GM19351 (cell line): ENCODE measurements around the gene DLGAP1.
"Not testable (repeated sequence)": the region's sequence is repeated elsewhere in the genome, so short reads cannot be mapped to it uniquely, and the experiment has no call there.

Source experiments
- ATAC-seq: cut with Tn5 transposase; IDR thresholded peaks from one replicate; pipeline ENCODE4 v1.9.1; 2021; ENCODE audit warnings: mild to moderate bottlenecking, moderate library complexity; ENCODE audit not compliant: unreplicated experiment

Gene DLGAP1

DNA sequence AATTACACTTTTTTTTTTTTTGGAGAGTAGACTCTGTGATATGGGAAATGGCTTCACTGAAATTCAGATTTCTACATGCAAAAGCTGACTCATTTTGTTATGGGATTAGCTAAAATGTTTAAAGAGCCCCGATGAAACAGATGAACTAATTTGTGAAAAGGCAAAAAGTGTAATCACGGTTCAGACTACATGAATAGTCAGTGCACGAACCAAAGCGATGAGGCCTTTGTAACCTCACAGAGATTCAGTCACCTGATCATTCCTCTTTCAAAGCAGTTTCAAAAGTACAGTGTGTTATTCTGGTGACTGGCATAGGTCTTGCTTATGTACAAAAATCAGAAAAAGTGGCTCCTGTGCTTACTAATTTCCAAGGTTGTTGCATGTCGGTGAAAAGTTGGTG, 960.5 kb downstream of the DLGAP1 start:
- no peak for ATAC-seq

DNA sequence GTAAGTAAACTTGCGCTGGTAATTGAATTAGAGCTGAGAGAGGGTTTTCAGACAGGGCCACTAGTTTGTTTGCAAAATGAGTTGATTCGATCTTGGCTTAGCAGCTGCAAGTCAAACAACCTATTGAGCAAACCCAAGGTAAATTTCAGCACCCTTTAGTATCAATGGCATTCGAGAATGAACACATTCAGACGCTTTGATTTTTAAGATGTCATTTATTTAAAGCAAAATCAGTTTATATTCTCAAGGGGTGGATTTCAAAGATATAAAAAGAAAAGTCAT, 960.9 kb downstream of the DLGAP1 start:
- ATAC-seq = no peak

DNA sequence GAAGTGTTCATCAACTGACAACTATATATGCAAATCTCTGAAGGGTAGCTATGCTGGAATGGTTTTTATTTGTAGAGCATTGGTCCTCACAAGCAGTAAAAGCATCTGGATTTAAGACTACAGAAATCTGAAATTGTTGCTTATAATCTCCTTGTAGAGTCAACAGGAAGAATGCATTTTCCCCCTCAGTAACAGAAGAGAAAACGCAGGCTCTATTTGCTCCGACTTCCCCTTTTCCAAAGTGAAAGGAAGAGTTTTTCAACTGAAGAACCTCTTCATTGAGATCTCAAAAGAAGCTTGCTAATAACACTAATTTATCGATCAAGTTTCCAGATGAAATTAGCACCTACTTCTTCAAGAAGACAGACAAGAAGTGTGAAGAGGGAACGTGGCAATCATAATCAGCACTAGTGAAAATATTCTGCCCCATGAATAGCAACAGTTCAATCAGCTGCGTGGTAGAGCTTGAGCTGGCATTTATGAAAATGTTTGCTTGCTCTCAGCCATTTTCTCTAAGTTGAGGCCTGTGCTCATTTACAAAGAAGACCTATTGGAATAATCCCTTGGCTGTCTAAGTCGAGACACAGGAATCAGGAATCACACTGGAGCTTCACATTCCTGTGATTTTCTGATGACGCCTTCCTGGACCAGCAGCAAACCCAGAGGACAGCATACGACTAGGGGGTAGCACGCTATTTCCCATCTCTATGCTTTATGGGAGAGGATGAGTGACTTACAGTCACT, 961.4 kb downstream of the DLGAP1 start:
- ATAC-seq = no peak

DNA sequence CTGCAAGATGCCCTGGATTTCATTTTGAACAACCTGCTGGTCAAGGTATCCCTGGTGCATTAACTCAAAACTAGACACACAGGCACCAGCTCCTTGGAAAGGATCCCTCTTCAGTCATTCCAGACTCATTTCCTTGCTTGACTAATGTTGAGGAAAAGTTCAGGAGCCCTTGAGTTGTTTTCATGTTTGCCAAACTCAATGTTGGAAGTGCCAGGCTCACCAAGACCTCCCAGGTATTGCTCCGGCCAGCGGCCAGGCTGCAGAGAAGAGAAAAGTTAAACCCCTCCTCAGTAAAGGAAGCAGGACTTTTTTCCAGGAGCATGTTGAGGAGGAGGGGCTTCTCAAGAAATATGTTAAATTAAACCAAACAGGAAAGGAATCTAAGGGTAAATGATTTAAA, 962.4 kb downstream of the DLGAP1 start:
- ATAC-seq = no peak

DNA sequence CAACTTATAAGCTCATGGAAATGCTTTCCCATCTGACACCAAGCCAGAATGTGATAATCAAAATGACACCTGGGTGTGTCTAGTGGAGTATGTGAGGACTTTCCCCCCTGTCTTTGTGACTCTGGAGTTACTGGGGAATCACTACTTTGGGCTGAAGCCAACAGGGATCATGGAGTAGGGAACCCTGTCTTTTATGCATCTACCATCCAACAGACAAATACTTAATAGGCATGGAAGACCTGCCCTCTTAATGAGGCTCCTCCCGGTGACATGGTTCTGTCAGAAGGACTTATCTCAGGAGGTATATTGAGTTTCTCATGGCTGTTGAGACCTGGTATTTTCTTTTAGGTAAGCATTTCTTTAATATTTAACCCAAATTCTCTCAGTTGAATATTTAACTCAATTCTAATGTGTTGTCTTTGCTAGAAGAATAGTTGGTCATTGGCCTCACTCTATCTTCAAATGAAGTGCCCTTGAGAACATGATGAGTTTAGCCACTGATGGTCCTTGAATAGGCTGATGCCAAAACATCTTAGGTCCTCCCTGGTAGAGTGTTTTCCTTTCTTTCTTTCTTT, 963.0 kb downstream of the DLGAP1 start:
- no peak for ATAC-seq

DNA sequence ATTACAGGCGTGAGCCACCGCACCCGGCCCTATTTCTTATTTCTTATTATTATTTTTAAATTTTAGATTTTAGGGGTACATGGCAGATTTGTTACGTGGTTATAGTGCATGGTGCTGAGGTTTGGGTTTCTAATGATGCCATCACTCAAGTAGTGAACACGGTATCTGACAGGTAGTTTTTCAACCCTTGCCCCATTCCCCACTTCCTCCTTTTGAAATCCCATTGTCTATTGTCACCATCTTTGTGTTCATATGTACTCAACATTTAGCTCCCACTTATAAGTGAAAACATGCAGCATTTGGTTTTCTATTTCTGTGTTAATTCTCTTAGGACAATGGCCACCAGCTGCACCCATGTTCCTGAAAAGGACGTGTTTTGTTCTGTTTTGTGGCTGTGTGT, 965.6 kb downstream of the DLGAP1 start:
- ATAC-seq = no peak

DNA sequence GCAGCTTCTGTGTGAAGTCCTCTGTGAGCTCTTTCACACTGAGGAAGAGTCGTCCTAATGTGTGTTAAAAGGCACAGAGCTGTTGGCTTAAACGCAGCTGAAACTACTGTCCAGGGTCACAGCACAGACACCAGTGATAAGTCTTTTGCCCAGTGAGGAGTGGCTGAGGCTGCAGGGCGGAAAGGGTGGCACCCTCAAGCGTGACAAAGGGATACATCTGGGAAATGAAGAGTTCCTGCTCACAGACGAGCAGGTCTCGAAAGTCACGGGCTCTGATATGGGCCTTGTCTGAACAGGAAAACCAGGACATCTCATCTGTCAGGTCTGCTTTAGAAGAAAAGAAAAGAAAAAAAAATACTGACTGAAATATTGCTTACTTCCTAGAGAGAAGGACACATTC, 968.6 kb downstream of the DLGAP1 start:
- ATAC-seq = no peak

DNA sequence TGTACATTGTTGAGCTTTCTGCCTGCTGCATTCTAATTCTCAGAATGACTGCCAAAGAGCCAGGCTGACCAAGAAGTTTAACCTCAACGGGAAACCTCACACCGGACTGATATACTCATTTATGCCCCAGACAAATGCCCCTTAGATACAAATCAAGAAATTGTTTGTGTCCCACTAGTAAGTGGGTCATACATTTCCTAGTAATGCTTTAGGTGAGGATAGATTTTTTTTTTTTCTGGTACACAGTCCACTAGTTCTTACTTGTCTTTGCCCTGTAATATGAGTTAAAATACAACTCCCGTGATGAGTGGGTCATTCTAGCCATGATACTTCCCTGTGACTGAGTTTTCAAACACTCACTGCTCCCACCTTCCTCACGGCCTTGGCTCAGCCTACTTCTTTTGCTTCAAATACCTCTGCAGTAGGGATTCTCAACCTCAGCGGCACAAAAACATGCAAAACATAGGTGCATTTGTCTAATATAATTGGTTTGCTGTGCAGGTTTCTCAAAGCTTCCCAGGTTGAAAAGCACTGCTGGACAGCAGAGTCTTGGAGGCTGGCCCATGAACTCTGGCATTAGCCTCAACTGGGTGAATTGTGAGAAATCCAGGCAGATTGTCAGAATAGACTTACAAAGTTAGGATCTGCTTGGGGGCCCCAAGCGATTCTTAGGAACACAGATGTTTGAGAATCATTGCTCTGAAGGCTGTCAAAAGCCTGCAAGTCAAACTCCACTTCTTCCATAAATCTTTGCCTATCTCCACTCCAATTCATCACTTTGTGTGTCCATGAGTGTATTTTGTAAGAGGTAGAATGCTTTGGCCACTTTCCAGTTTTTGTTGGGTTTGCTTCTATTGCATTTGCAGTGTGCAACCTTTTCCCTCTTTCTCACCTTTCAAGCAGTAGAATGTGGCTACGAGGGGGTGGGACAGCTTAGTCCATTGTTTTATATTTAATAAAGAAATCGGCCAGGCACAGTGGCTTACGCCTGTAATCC, 969.7 kb downstream of the DLGAP1 start:
- ATAC-seq = peak; percentile 58

DNA sequence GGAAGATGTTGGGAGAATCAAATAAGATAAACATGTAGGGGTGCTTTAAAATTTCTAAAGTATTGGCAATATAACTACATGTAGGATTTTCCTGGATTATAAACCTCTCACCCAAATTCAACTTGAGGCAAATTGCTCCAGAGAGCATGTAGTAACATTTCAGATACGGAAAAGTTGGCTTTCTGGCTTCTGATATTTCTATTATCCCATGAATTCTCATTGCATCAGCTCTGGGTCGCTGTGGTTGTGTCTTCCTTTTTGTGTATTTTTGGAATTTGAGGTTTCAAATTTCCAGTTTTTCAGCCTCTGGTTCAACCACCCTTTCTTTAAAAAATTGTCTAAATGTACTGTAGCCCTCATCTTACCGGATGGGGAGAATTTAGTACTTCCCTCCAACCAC, 972.8 kb downstream of the DLGAP1 start:
- ATAC-seq = no peak

DNA sequence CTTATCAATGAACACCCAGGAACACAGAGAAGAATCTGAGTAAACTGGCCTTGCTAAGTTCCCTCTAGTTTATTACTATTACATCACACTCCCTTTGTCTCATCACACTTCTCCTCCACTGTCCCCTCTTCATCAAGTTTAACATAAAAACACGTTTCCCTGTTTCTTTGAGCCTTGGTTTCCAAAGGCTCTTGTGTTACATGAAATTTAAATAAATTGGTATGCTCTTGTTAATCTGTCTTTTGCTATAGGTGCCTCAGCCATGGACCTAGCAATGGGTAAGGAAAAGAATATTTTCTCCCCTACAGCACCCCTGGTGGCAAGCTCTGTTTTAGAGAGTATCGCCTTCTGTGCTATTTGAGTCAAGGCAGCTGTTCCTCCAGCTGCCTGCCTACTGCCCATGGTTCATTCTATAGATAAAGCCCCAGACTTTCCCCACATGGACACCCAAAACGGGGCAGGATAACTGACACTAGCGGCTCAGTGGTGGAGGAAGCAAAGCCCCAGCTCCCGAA, 973.4 kb downstream of the DLGAP1 start:
- peak; percentile 80 for ATAC-seq

DNA sequence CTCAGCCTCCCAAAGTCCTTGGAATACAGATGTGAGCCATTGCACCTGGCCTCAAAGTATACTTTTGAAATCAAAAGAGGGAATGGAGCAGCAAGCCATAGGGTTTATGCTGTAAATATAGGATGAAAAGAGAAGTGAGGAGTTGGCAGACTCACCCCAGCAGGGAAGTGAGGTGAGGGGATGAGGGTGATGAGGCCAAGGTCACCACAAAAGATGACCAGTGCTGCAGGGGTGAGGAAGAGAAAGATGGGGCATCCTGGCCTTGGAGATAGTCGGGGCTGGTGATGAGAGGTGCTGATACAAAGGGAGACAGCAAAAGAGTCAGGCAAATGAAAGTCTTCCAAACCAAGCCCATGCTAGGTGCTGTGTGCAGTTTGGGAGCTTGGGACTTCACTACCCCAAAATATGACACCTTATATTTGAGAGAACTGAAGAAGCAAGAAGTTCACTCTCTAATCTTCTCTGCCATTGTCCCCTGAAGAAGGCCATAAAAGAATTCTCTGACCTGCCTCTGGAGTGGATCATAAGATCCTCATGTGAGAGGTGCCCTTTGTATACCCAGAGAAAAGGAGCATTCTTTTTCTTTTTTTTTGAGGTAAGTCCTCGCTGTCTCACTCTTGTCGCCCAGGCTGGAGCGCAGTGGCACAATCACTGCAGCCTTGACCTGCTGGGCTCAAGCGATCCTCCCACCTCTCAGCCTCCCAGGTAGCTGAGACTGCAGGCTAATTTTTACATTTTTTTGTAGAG, 974.1 kb downstream of the DLGAP1 start:
- no peak for ATAC-seq

DNA sequence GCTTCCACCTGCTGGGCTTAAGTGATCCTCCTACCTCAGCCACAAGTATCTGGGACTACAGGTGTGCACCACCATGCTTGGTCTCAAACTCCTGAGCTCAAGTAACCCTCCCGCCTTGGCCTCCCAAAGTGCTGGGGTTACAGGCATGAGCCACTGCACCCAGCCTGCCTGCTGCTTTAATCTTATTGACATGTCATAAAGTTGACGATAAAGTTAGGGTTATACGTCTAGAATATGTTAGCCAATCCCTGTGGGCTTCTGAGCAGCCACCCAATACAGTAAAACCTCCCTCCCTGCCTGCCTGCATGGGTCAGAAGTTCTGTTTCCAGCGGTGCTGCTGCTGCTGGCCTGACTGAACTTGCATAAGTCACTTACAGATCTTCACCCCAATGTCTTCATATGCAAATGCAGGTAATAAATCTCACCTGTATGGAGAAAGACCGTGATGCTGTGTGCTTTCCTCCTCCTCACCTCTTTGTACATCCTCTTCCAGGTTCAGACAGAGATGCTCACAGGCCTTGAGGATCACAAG, 975.1 kb downstream of the DLGAP1 start:
- ATAC-seq = no peak

DNA sequence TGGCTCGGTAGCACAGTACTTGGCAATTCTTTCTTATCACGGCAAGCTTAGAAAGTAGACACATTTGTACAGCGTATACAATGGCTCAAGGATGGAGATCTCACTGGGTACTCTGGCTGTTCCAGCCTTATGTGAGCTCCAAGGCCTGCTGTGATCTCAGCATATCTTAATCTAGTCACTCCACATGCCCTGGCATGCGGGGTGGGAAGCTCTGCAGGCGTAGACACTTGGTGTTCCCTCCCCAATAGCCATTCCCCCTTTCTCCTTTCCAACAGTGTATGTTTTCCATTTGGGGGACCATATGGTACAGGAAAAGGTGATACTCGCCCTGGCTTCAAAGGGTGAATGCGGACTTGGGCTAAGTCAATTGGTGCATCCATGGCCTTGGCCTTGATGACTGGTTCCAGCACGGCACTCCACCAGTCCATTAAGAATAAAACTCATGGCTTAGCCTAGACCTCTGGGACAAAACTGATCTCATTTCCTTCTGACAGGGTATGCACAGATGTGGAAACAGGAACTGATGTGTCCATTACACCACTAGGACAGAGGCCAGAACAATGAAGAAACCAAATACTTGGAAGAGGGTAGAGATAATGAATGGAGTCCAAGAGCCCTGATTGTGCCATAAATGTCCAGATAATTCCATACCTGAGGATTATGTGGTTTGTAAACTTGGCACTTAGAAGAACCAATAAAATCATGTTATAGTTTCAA, 976.7 kb downstream of the DLGAP1 start:
- ATAC-seq = no peak

DNA sequence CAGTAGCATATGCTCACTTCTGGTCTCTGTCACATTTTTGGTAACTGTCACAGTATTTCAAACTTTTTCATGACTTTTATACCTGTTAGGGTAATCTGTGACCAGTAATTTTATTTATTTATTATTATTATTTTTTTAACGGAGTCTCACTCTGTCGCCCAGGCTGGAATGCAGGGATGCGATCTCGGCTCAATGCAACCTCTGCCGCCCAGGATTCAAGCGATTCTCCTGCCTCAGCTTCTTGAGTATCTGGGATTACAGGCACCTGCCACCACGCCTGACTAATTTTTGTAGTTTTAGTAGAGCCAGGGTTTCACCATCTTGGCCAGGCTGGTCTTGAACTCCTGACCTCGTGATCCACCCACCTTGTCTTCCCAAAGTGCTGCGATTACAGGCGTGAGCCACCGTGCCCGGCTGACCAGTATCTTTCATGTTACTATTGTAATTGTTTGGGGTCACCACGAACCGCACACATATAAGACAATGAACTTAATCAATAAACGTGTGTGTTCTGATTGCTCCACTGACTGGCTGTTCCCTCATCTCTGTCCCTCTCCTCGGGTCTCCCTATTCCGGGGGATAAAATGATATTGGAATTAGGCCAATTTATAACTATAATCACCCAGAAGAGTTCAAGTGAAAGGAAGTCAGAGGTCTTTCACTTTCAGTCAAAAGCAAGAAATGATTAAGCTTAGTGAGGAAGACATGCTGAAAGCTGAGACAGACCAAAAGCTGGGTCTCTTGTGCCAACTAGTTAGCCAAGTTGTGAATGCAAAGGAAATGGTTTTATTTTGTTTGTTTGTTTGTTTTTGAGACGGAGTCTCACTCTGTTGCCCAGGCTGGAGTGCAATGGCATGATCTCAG, 982.2 kb downstream of the DLGAP1 start:
- ATAC-seq = peak; percentile 85

DNA sequence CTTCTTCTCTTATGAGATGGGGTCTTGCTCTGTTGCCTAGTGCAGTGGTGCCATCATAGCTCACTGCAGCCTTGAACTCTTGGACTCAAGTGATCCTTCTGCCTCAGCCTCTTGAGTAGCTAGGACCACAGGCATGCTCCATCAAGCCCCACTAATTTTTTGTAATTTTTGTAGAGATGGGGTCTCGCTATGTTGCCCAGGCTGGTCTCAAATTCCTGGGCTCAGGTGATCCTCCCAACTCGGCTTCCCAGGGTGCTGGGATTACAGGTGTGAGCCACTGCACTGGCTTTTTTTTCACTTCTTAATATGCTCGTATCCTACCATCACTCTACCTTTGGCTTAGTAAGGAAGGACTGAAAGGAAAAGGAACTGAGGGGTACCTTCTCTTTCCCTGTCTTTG, 983.0 kb downstream of the DLGAP1 start:
- ATAC-seq = not testable (repeated sequence)

DNA sequence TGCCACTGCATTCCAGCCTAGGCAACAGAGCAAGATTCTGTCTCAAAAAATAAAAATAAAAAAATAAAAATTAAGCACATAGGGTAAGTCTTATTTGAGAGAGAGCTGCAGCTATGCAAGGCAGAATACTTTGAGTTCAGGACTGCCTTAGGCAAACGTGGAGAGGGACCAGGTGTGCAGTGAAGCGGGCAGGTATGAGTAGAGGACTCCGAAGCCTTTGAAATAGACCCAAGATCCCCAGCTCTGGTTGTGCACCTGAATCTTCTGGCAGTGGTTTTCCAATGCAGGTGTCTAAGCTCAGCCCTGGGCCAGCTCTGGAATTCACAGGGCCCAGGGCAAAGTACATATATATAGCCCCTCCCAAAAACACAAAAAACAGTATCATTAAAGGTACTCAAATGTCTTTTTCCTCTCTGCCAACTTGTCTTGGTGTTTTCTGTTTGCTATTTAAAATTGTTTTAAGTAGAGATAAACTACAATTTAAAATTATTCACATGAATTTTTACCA, 983.9 kb downstream of the DLGAP1 start:
- no peak for ATAC-seq

DNA sequence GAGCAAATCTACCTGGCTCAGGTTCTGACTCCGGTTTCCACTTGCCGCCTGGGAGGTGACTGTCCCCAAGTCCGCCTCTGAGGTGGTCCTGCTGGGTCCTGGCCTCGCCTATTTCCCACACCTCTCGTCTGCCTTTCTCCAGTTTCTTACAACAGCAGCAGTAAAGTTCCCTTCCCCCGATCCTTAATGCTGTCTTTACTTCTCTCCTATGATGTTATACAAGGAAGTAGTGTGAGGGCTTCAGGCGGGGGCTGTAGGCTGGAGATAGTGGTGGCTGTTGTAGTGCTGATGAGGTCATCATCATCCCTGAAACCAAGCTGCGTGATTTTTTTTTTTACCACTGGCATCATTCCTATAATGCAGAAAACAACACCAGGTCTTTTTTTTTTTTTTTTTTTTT, 986.3 kb downstream of the DLGAP1 start:
- ATAC-seq = no peak

DNA sequence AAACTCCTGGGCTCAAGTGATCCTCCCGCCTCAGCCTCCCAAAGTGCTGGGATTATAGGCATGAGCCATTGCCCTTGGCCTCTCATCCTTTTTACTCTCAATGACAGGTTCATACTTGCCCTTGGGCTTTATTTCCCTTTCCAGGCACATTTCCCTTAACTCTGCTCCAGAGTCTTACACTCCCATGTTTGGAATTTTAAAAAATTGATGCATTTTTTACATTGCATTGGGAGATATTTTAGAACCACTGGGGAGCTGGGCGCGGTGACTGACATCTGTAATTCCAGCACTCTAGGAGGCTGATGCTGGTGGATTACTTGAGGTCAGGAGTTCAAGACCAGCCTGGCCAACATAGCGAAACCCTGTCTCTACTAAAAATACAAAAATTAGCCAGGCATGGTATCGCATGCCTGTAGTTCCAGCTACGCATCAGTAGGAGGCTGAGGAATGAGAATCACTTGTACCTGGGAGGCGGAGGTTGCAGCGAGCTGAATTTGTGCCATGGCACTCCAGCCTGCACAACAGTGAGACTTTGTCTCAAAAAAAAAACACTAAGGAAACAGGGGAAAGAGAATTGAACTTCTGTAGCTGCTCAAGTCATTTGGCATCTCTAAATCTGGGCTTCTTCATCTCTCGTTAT, 986.9 kb downstream of the DLGAP1 start:
- no peak for ATAC-seq
